Measurements from ENCODE around the gene PRKCE.
A peak's percentile ranks its signal among the peaks of the same experiment; 100 is the strongest.

Gene PRKCE

GRCh38 chr2:45772038-45772437 lies 120.6 kb downstream of the PRKCE start:
- Mint-ChIP-seq H3K4me1 (peaks cover 7% of the 10 kb centered on the region), H3K9me3 (no peaks in the 10 kb centered on the region), H3K27ac (no peak overlapping the region), H3K36me3 (no peaks in the 10 kb centered on the region), H3K4me3 (no peak overlapping the region)
- ATAC-seq (no peak), DNase-seq (ENCODE audit: low spot score in 2 of 2) (no peak)

GRCh38 chr2:45773909-45774308 lies 122.4 kb downstream of the PRKCE start:
- Mint-ChIP-seq H3K4me3 (no peak overlapping the region), H3K36me3 (no peaks in the 10 kb centered on the region), H3K9me3 (no peaks in the 10 kb centered on the region), H3K4me1 (peaks cover 14% of the 10 kb centered on the region), H3K27ac (no peak overlapping the region)
- DNase-seq (ENCODE audit: low spot score in 2 of 2), result no peak
- no peak for ATAC-seq

DNA sequence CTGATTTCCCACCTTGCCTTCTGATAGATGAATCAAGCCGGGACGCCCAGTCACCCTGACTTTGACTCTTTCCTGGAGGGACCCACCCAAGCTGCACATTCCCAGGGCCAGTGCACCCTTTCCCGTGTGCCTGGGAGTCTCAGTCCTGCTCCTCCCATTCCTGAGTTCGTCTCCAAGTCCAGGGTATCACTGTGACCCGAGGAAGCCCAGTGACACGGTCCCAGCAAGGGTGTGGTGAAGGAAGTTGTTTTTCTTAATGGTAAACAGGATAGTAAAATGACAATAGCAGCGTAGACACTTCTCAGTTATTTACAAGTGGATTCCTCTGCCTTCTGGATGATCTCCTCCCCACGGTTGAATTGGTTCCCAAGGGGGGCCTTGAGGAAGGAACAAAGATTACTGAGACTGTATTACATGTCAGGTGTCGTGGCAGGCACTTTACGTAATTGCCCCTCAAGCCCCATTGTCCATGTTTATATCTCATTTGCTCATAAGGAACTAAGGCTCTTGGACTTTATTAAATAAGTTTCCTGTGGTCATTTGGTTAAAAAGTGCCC lies 123.3 kb downstream of the PRKCE start:
- no peaks in the 10 kb centered on the region for H3K36me3 Mint-ChIP-seq
- ATAC-seq, result no peak
- no peak overlapping the region for H3K4me3 Mint-ChIP-seq
- no peak for DNase-seq (ENCODE audit: low spot score in 2 of 2)
- H3K27ac Mint-ChIP-seq, result no peak overlapping the region
- H3K9me3 Mint-ChIP-seq, result no peaks in the 10 kb centered on the region
- H3K4me1 Mint-ChIP-seq, result peaks cover 16% of the 10 kb centered on the region

- no peaks in the 10 kb centered on the region for H3K36me3 Mint-ChIP-seq
- no peak overlapping the region for H3K27ac Mint-ChIP-seq
- DNase-seq (ENCODE audit: low spot score in 2 of 2), result no peak
- no peak overlapping the region for H3K4me3 Mint-ChIP-seq
- peaks cover 16% of the 10 kb centered on the region for H3K4me1 Mint-ChIP-seq
- no peaks in the 10 kb centered on the region for H3K9me3 Mint-ChIP-seq
- ATAC-seq, result no peak
Measured at GRCh38 chr2:45776160-45776955, 124.9 kb downstream of the PRKCE start.

DNA sequence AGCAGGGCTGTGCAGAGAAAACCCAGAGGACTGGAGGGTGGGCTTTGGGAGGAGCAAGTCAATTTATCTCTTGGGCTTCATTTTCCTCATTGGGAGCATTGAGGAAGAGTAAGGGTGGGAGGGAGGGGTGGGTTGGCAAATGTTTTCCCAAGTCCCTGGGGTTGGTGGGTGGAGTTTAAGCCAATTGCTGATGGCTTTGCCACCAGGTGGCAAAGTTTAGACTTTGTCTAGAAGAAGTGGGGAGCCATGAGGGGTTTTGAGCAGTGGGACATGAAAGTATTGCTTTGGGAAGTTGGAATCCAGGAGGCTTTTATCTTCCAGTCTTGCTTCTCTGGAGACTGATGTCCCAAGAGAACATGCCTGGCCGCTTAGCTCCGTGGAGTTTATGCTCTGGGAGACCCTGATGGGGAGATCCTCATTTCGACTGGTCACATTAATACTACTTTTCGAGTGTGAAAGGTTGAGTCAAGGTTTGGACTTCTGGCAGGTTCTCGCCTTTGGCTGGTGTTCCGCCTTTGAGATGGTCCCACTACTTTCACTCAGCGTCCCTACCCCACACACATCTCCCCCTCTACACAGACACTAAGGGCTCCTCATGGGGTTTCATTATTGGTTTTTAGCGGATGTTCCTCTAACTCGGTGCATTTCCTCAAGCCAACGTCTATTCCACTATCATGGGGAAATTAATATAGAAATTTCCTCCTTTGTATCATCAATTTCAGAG lies 126.7 kb downstream of the PRKCE start:
- H3K4me3 Mint-ChIP-seq, result no peak overlapping the region

GRCh38 chr2:45778720-45779171 lies 127.3 kb downstream of the PRKCE start:
- ATAC-seq (peak; percentile 71), DNase-seq (ENCODE audit: low spot score in 2 of 2) (peak; percentile 58 to 78)
- peaks cover 9% of the 10 kb centered on the region for H3K4me1 Mint-ChIP-seq
- H3K36me3 Mint-ChIP-seq, result no peaks in the 10 kb centered on the region
- H3K27ac Mint-ChIP-seq, result no peak overlapping the region
- no peaks in the 10 kb centered on the region for H3K9me3 Mint-ChIP-seq
- no peak overlapping the region for H3K4me3 Mint-ChIP-seq

More for the DNA sequence above, 126.7 kb downstream of the PRKCE start:
- ATAC-seq (no peak), DNase-seq (ENCODE audit: low spot score in 2 of 2) (no peak)
- H3K9me3 Mint-ChIP-seq, result no peaks in the 10 kb centered on the region
- peaks cover 9% of the 10 kb centered on the region for H3K4me1 Mint-ChIP-seq
- H3K27ac Mint-ChIP-seq, result no peak overlapping the region
- no peaks in the 10 kb centered on the region for H3K36me3 Mint-ChIP-seq

GRCh38 chr2:45780541-45781463 lies 129.3 kb downstream of the PRKCE start:
- Mint-ChIP-seq H3K27ac (no peak overlapping the region), H3K4me3 (no peak overlapping the region), H3K4me1 (peaks cover 9% of the 10 kb centered on the region), H3K9me3 (no peaks in the 10 kb centered on the region), H3K36me3 (no peaks in the 10 kb centered on the region)
- ATAC-seq (no peak), DNase-seq (ENCODE audit: low spot score in 2 of 2) (no peak)

DNA sequence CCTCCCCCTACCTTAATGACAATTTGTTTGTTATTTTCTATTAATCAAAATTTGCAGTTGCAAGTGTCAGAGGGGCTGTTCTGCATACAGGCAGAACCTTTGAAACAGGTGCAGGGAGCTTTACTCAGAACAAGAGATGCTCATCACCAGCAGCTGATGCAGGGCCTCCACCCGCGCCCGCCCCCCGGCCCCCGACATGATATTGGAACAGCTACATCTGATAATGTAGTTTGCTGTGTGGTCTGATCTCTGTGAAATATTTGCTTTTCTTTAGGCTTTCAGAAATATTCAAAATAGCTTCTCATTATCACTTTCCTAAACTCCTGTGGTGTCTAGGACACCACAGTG lies 130.0 kb downstream of the PRKCE start:
- Mint-ChIP-seq H3K36me3 (no peaks in the 10 kb centered on the region), H3K9me3 (no peaks in the 10 kb centered on the region), H3K27ac (no peak overlapping the region), H3K4me1 (peaks cover 9% of the 10 kb centered on the region), H3K4me3 (no peak overlapping the region)
- ATAC-seq (no peak), DNase-seq (ENCODE audit: low spot score in 2 of 2) (no peak)

DNA sequence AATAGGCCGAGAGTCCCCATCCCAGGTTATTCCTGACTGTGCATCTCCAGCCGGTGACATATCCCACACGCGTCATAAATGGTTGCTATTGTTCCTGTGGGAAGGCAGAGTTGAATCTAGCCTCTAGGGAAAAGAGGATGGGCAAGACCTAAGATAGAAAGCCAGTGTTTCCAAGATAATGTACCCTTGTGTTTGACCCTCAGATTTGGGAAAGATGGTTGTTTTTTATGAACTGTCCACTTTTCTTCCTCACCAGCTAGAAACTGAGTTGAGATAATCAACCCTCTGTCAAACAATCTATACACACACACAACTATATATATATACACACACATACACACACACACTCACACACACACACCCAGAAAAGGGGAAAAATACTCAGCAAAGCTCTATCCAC lies 131.0 kb downstream of the PRKCE start:
- no peaks in the 10 kb centered on the region for H3K9me3 Mint-ChIP-seq
- no peaks in the 10 kb centered on the region for H3K36me3 Mint-ChIP-seq
- H3K27ac Mint-ChIP-seq, result no peak overlapping the region
- DNase-seq (ENCODE audit: low spot score in 2 of 2), result no peak
- H3K4me1 Mint-ChIP-seq, result peaks cover 13% of the 10 kb centered on the region
- no peak overlapping the region for H3K4me3 Mint-ChIP-seq
- ATAC-seq, result no peak

GRCh38 chr2:45782986-45783385 lies 131.5 kb downstream of the PRKCE start:
- Mint-ChIP-seq H3K9me3 (no peaks in the 10 kb centered on the region), H3K36me3 (no peaks in the 10 kb centered on the region), H3K4me3 (no peak overlapping the region), H3K4me1 (peaks cover 13% of the 10 kb centered on the region), H3K27ac (no peak overlapping the region)
- DNase-seq (ENCODE audit: low spot score in 2 of 2), result no peak
- ATAC-seq, result no peak

DNA sequence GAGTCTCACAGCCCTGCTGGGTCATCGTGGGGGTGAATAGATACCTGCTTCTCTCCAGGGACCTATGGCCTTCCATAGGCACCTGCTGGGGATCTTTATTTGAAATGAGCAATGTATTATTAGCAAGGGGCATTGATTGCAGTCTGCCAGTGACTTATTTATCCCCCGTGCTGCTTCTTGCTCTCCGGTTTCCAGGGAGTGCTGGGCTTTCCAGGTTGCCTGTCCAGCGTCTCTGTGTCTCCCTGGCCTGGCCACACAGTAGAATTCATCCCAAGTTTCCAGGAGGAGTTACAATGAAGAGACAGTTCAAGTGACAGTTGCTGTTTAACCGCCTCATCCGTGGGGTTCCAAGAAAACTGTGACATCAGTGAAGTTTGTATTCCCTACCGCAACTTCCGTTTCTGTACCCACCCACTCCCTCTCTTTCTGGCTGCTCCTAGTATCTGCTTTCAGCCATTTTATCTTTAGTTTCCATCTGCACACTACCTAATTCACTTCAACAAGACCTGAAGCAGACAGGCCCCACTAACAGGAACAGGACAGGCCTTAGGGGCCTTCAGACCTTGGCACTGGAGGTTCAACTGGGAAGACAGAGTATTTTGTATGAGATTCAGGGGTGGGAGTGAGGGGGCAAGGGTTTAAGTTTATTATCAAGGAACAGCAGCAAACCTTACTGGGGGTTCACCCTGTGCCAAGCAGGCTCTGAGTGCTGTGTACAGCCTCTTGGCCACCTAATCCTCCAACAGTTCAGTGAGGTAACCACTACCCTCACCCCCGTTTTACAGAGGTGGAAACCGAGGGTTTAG lies 134.8 kb downstream of the PRKCE start:
- H3K4me3 Mint-ChIP-seq, result no peak overlapping the region
- no peak for DNase-seq (ENCODE audit: low spot score in 2 of 2)
- no peaks in the 10 kb centered on the region for H3K36me3 Mint-ChIP-seq
- no peak overlapping the region for H3K27ac Mint-ChIP-seq
- ATAC-seq, result no peak
- H3K9me3 Mint-ChIP-seq, result no peaks in the 10 kb centered on the region
- peaks cover 4% of the 10 kb centered on the region for H3K4me1 Mint-ChIP-seq

- no peak overlapping the region for H3K4me3 Mint-ChIP-seq
- ATAC-seq, result no peak
- no peak for DNase-seq (ENCODE audit: low spot score in 2 of 2)
- no peak overlapping the region for H3K27ac Mint-ChIP-seq
- H3K36me3 Mint-ChIP-seq, result no peaks in the 10 kb centered on the region
- H3K9me3 Mint-ChIP-seq, result no peaks in the 10 kb centered on the region
- H3K4me1 Mint-ChIP-seq, result peaks cover 4% of the 10 kb centered on the region
Measured at GRCh38 chr2:45786836-45787357, 135.4 kb downstream of the PRKCE start.

GRCh38 chr2:45788401-45788800 lies 136.9 kb downstream of the PRKCE start:
- H3K4me3 Mint-ChIP-seq, result no peak overlapping the region
- no peak for ATAC-seq
- no peaks in the 10 kb centered on the region for H3K9me3 Mint-ChIP-seq
- DNase-seq (ENCODE audit: low spot score in 2 of 2), result no peak
- peaks cover 4% of the 10 kb centered on the region for H3K4me1 Mint-ChIP-seq
- no peaks in the 10 kb centered on the region for H3K36me3 Mint-ChIP-seq
- H3K27ac Mint-ChIP-seq, result no peak overlapping the region

GRCh38 chr2:45789317-45789716 lies 137.8 kb downstream of the PRKCE start:
- ATAC-seq (no peak), DNase-seq (ENCODE audit: low spot score in 2 of 2) (no peak)
- Mint-ChIP-seq H3K4me1 (peaks cover 10% of the 10 kb centered on the region), H3K27ac (no peak overlapping the region), H3K9me3 (no peaks in the 10 kb centered on the region), H3K4me3 (no peak overlapping the region), H3K36me3 (no peaks in the 10 kb centered on the region)
